Testis (tissue), 3 donors: Measurements from ENCODE around the gene TRIM69. TPM values are rescaled to one million over a fixed set of nuclear protein-coding genes. Genes with fewer than 3 reads are reported as not detected.
A peak's percentile ranks its signal among the peaks of the same experiment; 100 is the strongest.
"Not testable (repeated sequence)": the region's sequence is repeated elsewhere in the genome, so short reads cannot be mapped to it uniquely, and the experiment has no call there.

ENCODE experiments used
- DNase-seq: peaks from one replicate; pipeline ENCODE4 v3.0.0-alpha.2; 2019
- H3K27ac ChIP-seq, 2 donors: fragments of 200-600 bp; sonication (generic); one replicate each; pipeline ENCODE4 v1.5.1; 2019
- H3K27me3 ChIP-seq: fragments of 200-600 bp; sonication (generic); one replicate; pipeline ENCODE4 v1.5.1; 2019
- H3K36me3 ChIP-seq: fragments of 200-600 bp; sonication (generic); one replicate; pipeline ENCODE4 v1.5.1; 2017; ENCODE audit warnings: low read depth; ENCODE audit errors: missing control alignments
- H3K4me1 ChIP-seq: fragments of 200-600 bp; sonication (generic); one replicate; pipeline ENCODE4 v1.5.1; 2019
- H3K4me3 ChIP-seq, 2 donors: fragments of 200-600 bp; sonication (generic); one replicate each; pipeline ENCODE4 v1.5.1; 2017 to 2019
- H3K9me3 ChIP-seq: fragments of 200-600 bp; sonication (generic); one replicate; pipeline ENCODE4 v1.5.1; 2017
- CTCF ChIP-seq, 3 experiments: fragments of 450-650 bp in 2 of 3; fragments of 200-600 bp in 1 of 3; sonication (generic) in 1 of 3; IDR thresholded peaks; one replicate each; pipeline ENCODE4 v1.5.1; 2016 to 2019; ENCODE audit warnings: antibody characterized with exemption in 3 of 3, mild to moderate bottlenecking in 2 of 3, moderate library complexity in 1 of 3
- POLR2A ChIP-seq: fragments of 450-650 bp; IDR thresholded peaks from one replicate; pipeline ENCODE4 v1.6.1; 2017; ENCODE audit warnings: antibody characterized with exemption, mild to moderate bottlenecking, moderate library complexity
- WGBS, 2 donors: methylation state at CpG; one replicate each; pipeline ENCODE4 v1.1.5; 2018; 5-methylcytosine and 5-hydroxymethylcytosine counted together
- intact Hi-C: fragments of 100-400 bp; cut with DNase I; formaldehyde crosslinking; loops from one replicate; pipeline ENCODE4 v1.15.1; 2023; ENCODE audit warnings: low total_unique reads
- polyA plus RNA-seq: library from polyadenylated mRNA; stranded (reverse); fragments of 350-450 nt; fragmentation: Illumina TruSeq; extraction: RNeasy Lipid Tissue Mini Kit (QIAGEN cat#74804); gene quantifications from one replicate; pipeline ENCODE4 v1.2.3, GENCODE V29; 2014; ENCODE audit warnings: low read depth, low replicate concordance; ENCODE audit not compliant: insufficient read depth
- total RNA-seq, 2 donors: library from RNA; depleted of rRNA; stranded (reverse); fragments of >200 nt; gene quantifications; one replicate each; pipeline ENCODE4 v1.2.3, GENCODE V29; 2016

The TRIM69 gene
- total and polyA plus RNA-seq, 3 donors from 2014 or later: 19.1 to 120 (median 23.5) TPM

- WGBS, 2 donors: 4 to 6% methylated on average over 21 of the region's 21 CpGs
- Histone ChIP-seq H3K4me1 (peaks cover 4% of the 10 kb centered on the region), H3K36me3 (no peaks in the 10 kb centered on the region), H3K27me3 (no peaks in the 10 kb centered on the region), H3K27ac (peak overlapping the region; percentile 97 to 99), H3K4me3 (peak overlapping the region; percentile 79 to 86), H3K9me3 (no peaks in the 10 kb centered on the region)
- TF ChIP-seq POLR2A: no peak
- no peak for TF ChIP-seq CTCF (IDR thresholded peaks at IDR 0.05)
- peak; percentile 42 for DNase-seq
- intact Hi-C loops: no loop called here
These were observed 6.8 kb upstream of the TRIM69 start for GRCh38 chr15:44729408-44730127.

- H3K27ac ChIP-seq: no peak overlapping the region
- H3K36me3 ChIP-seq: no peaks in the 10 kb centered on the region
- intact Hi-C loops: loop anchor here (5.0 kb wide), 1 partner anchor 73 kb away; the partner anchor contains the start of gene SPG11
- H3K9me3 ChIP-seq: no peaks in the 10 kb centered on the region
- H3K27me3 ChIP-seq: no peaks in the 10 kb centered on the region
- DNase-seq: no peak
- peaks cover 9% of the 10 kb centered on the region for H3K4me1 ChIP-seq
- TF ChIP-seq POLR2A: no peak
- no peak for TF ChIP-seq CTCF (IDR thresholded peaks at IDR 0.05)
- WGBS, 2 donors: 77 to 78% methylated on average over 2 of the region's 2 CpGs
- no peak overlapping the region for H3K4me3 ChIP-seq
These were observed 1.4 kb upstream of the TRIM69 start for GRCh38 chr15:44734839-44735481.

- peak overlapping the region in 1 of 2 donors; percentile 20 for H3K27ac ChIP-seq
- no peak for DNase-seq
- peaks cover 5% of the 10 kb centered on the region for H3K4me1 ChIP-seq
- H3K27me3 ChIP-seq: no peaks in the 10 kb centered on the region
- intact Hi-C loops: loop anchor here (5.0 kb wide), 1 partner anchor 73 kb away; the partner anchor contains the start of gene SPG11
- TF ChIP-seq POLR2A (no peak), CTCF (IDR thresholded peaks at IDR 0.05) (no peak)
- 64 to 65% methylated on average over 8 of the region's 8 CpGs for WGBS, 2 donors
- H3K36me3 ChIP-seq: no peaks in the 10 kb centered on the region
- H3K9me3 ChIP-seq: no peaks in the 10 kb centered on the region
- H3K4me3 ChIP-seq: no peak overlapping the region
These were observed 697 bp upstream of the TRIM69 start for GRCh38 chr15:44735482-44736180.

- Histone ChIP-seq H3K36me3 (no peaks in the 10 kb centered on the region), H3K27ac (no peak overlapping the region), H3K9me3 (no peaks in the 10 kb centered on the region), H3K4me3 (no peak overlapping the region), H3K27me3 (no peaks in the 10 kb centered on the region), H3K4me1 (peaks cover 5% of the 10 kb centered on the region)
- WGBS, 2 donors: 68 to 76% methylated on average over 3 of the region's 3 CpGs
- no peak for DNase-seq
- intact Hi-C loops: loop anchor here (5.0 kb wide), 1 partner anchor 76 kb away; the partner anchor contains the start of gene SPG11
- TF ChIP-seq POLR2A (no peak), CTCF (IDR thresholded peaks at IDR 0.05) (peak; percentile 33 to 68 (median 48))
These were observed 2.1 kb downstream of the TRIM69 start for GRCh38 chr15:44738340-44738984.

GRCh38 chr15:44739222-44739847, 3.0 kb downstream of the TRIM69 start:
- not testable (repeated sequence) for DNase-seq, H3K4me3 ChIP-seq, H3K27ac ChIP-seq, H3K27me3 ChIP-seq, H3K36me3 ChIP-seq, H3K4me1 ChIP-seq, H3K9me3 ChIP-seq
- intact Hi-C loops: loop anchor here (5.0 kb wide), 1 partner anchor 77 kb away; the partner anchor contains the start of gene SPG11
- WGBS, 2 donors: 76 to 80% methylated on average over 13 to 24 of the region's 24 CpGs

- H3K4me3 ChIP-seq, H3K27ac ChIP-seq, DNase-seq, H3K36me3 ChIP-seq, H3K9me3 ChIP-seq, H3K4me1 ChIP-seq, H3K27me3 ChIP-seq, intact Hi-C loops: not testable (repeated sequence)
- 72 to 100% methylated on average over 2 of the region's 2 CpGs for WGBS, 2 donors
These were observed 7.1 kb downstream of the TRIM69 start for GRCh38 chr15:44743454-44743853.
